Lung (tissue), 12 donors: Measurements from ENCODE around the gene APAF1. TPM values are rescaled to one million over a fixed set of nuclear protein-coding genes. Genes with fewer than 3 reads are reported as not detected.

Experiments
- ATAC-seq: fragments of 200-7000 bp; cut with Tn5 transposase; one replicate; pipeline ENCODE4 v1.9.1; 2020; ENCODE audit warnings: moderate number of reproducible peaks; ENCODE audit not compliant: insufficient read depth, low FRiP score
- DNase-seq, 3 donors: peaks; one replicate each; pipeline ENCODE4 v3.0.0-alpha.2; 2013 to 2017
- H3K27ac ChIP-seq, 2 donors: one replicate each; pipeline ENCODE4 v1.5.1; 2013; ENCODE audit warnings: mild to moderate bottlenecking in 2 of 2, moderate library complexity in 2 of 2, control low read depth in 1 of 2, inconsistent platforms in 1 of 2, low read depth in 1 of 2, low read length in 1 of 2
- H3K27me3 ChIP-seq, 3 donors: one replicate each; pipeline ENCODE4 v1.5.1; 2013; ENCODE audit warnings: low read length in 2 of 3; ENCODE audit not compliant: control insufficient read depth in 3 of 3, insufficient read depth in 3 of 3
- H3K36me3 ChIP-seq, 4 donors: one replicate each; pipeline ENCODE4 v1.5.1; 2013; ENCODE audit warnings: low read length in 4 of 4, mild to moderate bottlenecking in 1 of 4, moderate library complexity in 1 of 4; ENCODE audit not compliant: control insufficient read depth in 4 of 4, insufficient read depth in 4 of 4
- H3K4me1 ChIP-seq, 5 donors: one replicate each; pipeline ENCODE4 v1.5.1; 2013; ENCODE audit warnings: low read length in 5 of 5, mild to moderate bottlenecking in 2 of 5, moderate library complexity in 1 of 5; ENCODE audit not compliant: control insufficient read depth in 5 of 5, insufficient read depth in 5 of 5
- H3K4me3 ChIP-seq: one replicate; pipeline ENCODE4 v1.5.1; 2013; ENCODE audit warnings: mild to moderate bottlenecking, control low read depth, moderate library complexity
- H3K9ac ChIP-seq, 2 donors: one replicate each; pipeline ENCODE4 v1.5.1; 2013; ENCODE audit warnings: low read length in 2 of 2, control low read depth in 1 of 2; ENCODE audit not compliant: insufficient read depth in 1 of 2
- H3K9me3 ChIP-seq, 4 donors: one replicate each; pipeline ENCODE4 v1.5.1; 2013; ENCODE audit warnings: low read length in 3 of 4, mild to moderate bottlenecking in 1 of 4, moderate library complexity in 1 of 4; ENCODE audit not compliant: control insufficient read depth in 4 of 4, insufficient read depth in 3 of 4
- WGBS, 2 donors: extraction: QIAGEN DNeasy Blood & Tissue Kit; methylation state at CpG; one replicate each; pipeline ENCODE4 v1.1.7; 2013; 5-methylcytosine and 5-hydroxymethylcytosine counted together
- polyA plus RNA-seq, 2 donors: library from polyadenylated mRNA; stranded (reverse); fragments of 200-250 nt; gene quantifications; one replicate each; pipeline ENCODE4 v1.2.1, GENCODE V29; 2013
- total RNA-seq, 2 donors: library from RNA; depleted of rRNA in 1 of 2; stranded (reverse); fragments of >200 nt in 1 of 2; gene quantifications; one replicate each; pipeline ENCODE4 v1.2.1, GENCODE V29; 2014 to 2021
- TF ChIP-seq, protein P1 (sequence below): IDR thresholded peaks from 2 replicates; pipeline ENCODE4 v1.5.1; 2012; ENCODE audit warnings: mild to moderate bottlenecking; ENCODE audit errors: control extremely low read depth, extremely low read depth
- donor health status: control.
- donor health status: control.
- donor health status: Bipolar disorder and iron deficiency.
- donor health status: healthy.
- donor health status: DM: yes; HTN: yes; CAD: no.

The APAF1 gene
- total and polyA plus RNA-seq, 4 donors = 6.6 to 53.2 (median 13.7) TPM

DNA sequence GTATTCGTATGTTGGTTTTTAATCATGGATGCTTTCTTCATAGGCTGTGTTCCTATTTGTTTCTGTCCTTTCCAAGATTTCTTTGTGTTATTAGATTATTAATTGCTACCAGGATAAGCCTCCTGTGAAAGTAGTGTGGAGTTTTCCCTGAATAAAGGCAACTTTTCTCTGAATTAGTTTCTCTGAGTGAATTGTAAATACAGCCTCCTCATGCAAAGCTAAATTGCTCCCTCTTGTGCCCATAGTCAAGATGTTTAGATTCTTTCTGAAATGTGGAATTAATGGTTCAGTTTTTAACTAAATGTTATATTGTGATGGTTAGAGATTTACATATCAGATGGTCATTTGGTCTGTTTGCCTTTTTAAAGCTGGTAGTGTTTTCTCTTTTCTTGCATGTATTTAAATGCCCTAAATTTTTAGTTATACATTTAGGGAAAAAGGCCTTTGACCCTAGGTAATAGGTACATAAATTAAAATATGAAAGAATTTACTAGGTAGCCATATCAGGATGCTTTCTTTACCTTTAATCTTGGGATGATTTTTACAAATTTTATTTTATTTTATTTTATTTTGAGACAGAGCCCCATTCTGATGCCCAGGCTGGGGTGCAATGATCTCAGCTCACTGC lies 8.9 kb downstream of the APAF1 start:
- H3K4me3 ChIP-seq = no peak overlapping the region
- H3K9ac ChIP-seq = no peak overlapping the region
- DNase-seq (peak in 2 of 3 donors; percentile 84 to 87), ATAC-seq (no peak)
- WGBS, 2 donors = 94 to 95% methylated on average over 1 of the region's 1 CpG
- TF ChIP-seq, protein P1, sequence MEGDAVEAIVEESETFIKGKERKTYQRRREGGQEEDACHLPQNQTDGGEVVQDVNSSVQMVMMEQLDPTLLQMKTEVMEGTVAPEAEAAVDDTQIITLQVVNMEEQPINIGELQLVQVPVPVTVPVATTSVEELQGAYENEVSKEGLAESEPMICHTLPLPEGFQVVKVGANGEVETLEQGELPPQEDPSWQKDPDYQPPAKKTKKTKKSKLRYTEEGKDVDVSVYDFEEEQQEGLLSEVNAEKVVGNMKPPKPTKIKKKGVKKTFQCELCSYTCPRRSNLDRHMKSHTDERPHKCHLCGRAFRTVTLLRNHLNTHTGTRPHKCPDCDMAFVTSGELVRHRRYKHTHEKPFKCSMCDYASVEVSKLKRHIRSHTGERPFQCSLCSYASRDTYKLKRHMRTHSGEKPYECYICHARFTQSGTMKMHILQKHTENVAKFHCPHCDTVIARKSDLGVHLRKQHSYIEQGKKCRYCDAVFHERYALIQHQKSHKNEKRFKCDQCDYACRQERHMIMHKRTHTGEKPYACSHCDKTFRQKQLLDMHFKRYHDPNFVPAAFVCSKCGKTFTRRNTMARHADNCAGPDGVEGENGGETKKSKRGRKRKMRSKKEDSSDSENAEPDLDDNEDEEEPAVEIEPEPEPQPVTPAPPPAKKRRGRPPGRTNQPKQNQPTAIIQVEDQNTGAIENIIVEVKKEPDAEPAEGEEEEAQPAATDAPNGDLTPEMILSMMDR = peak; percentile 51
- H3K27ac ChIP-seq = no peak overlapping the region
- H3K4me1 ChIP-seq = no peaks in the 10 kb centered on the region
- H3K36me3 ChIP-seq = peaks cover 10 to 37% (median 18%) of the 10 kb centered on the region in 4 donors
- no peaks in the 10 kb centered on the region for H3K9me3 ChIP-seq
- no peaks in the 10 kb centered on the region for H3K27me3 ChIP-seq

DNA sequence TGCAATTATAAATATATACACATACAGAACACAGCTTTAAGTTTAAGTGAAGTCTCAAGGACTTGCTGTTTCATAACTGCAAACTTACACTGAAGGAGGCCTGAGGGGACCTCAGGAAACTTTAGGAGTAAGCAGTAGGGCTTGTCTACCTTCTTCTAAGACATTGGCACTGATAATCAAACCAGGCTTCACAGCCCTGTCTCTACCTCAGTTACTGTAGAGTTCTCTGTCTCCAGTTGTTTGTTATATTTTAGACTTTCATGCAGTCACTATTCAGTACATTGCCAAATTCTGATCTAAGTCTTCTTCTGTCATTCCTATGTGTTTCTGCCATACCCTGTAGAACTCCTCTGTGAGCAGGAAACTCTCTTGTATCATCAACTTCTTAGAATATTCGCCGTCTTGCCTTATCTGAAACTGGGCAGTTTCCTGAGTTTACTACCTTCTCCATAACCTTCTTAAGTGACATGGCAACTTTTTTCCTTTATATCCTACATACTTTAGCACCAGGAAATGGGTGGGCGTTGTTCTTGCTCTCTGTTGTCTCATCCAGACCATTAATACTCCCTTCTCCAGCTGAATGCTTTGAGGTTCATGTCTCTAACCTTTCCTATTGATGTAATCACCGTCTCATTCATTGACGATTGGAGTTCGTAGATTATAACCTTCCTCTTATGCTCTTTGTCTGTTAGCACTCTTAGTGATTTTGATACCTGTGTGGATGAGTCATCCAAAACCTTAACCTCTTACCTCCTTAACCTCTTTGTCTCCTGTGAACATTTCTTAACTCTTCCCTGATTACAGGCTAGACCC lies 11.4 kb downstream of the APAF1 start:
- H3K36me3 ChIP-seq = peaks cover 7 to 24% (median 16%) of the 10 kb centered on the region in 4 donors
- no peak overlapping the region for H3K9ac ChIP-seq
- TF ChIP-seq, protein P1 = no peak
- H3K27ac ChIP-seq = no peak overlapping the region
- DNase-seq = no peak
- no peaks in the 10 kb centered on the region for H3K27me3 ChIP-seq
- H3K9me3 ChIP-seq = no peaks in the 10 kb centered on the region
- no peak for ATAC-seq
- 55 to 60% methylated on average over 6 of the region's 6 CpGs for WGBS, 2 donors
- peaks cover 0 to 6% (median 0%) of the 10 kb centered on the region in 5 donors for H3K4me1 ChIP-seq
- H3K4me3 ChIP-seq = no peak overlapping the region

DNA sequence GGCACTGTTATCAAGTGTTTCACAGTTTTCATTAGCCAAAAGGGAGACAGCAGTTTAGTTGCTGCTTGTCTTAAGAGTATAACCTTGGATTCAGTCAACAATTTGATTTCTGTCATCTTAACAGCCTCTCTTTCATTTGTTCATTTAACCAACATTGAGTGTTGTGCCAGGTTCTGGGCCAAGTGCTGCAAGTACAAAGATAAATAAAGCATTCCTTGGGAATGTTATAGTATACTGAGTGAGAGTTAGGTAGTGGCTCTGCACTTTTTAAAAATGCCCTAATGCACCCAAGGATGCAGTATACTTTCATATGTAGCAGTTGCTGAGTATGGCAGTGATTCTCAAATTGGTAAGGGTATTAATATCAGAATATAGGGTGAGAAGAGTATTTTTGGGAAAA lies 15.4 kb downstream of the APAF1 start:
- ATAC-seq (no peak), DNase-seq (peak in 2 of 3 donors; percentile 40 to 48)
- H3K9me3 ChIP-seq = no peaks in the 10 kb centered on the region
- TF ChIP-seq, protein P1 = no peak
- H3K27me3 ChIP-seq = no peaks in the 10 kb centered on the region
- no peak overlapping the region for H3K4me3 ChIP-seq
- peaks cover 0 to 6% (median 0%) of the 10 kb centered on the region in 5 donors for H3K4me1 ChIP-seq
- H3K9ac ChIP-seq = peak overlapping the region in 1 of 2 donors; percentile 42
- no peak overlapping the region for H3K27ac ChIP-seq
- peaks cover 14 to 40% (median 20%) of the 10 kb centered on the region in 4 donors for H3K36me3 ChIP-seq
